Activated T-cell treated with anti-CD3 and anti-CD28 coated beads for 24 hours (primary cell): ENCODE results near the gene ZSWIM6.

Experiments
- DNase-seq: peaks from one replicate; pipeline ENCODE4 v3.0.0-alpha.2; 2020; ENCODE audit warnings: low read depth

ZSWIM6 gene

GRCh38 chr5:61486476-61486875, 154.4 kb downstream of the ZSWIM6 start:
- no peak for DNase-seq

- no peak for DNase-seq
Observed at GRCh38 chr5:61489574-61489973, 157.5 kb downstream of the ZSWIM6 start.

- DNase-seq, result no peak
Observed at GRCh38 chr5:61491861-61492260, 159.8 kb downstream of the ZSWIM6 start.

- DNase-seq, result no peak
Observed at GRCh38 chr5:61493973-61494372, 161.9 kb downstream of the ZSWIM6 start.

- no peak for DNase-seq
Observed at GRCh38 chr5:61496446-61496845, 164.4 kb downstream of the ZSWIM6 start.

- no peak for DNase-seq
Observed at GRCh38 chr5:61496860-61497259, 164.8 kb downstream of the ZSWIM6 start.

GRCh38 chr5:61498121-61498520, 166.1 kb downstream of the ZSWIM6 start:
- no peak for DNase-seq

- DNase-seq, result no peak
Observed at GRCh38 chr5:61501971-61502370, 169.9 kb downstream of the ZSWIM6 start.

- DNase-seq, result no peak
Observed at GRCh38 chr5:61504143-61504770, 172.2 kb downstream of the ZSWIM6 start.

GRCh38 chr5:61505281-61505680, 173.2 kb downstream of the ZSWIM6 start:
- DNase-seq, result no peak

GRCh38 chr5:61507232-61507631, 175.2 kb downstream of the ZSWIM6 start:
- DNase-seq, result no peak

- no peak for DNase-seq
Observed at GRCh38 chr5:61516946-61517345, 184.9 kb downstream of the ZSWIM6 start.

GRCh38 chr5:61519728-61520277, 187.7 kb downstream of the ZSWIM6 start:
- DNase-seq, result no peak

- DNase-seq, result no peak
Observed at GRCh38 chr5:61523073-61523472, 191.0 kb downstream of the ZSWIM6 start.

GRCh38 chr5:61523997-61524396, 191.9 kb downstream of the ZSWIM6 start:
- DNase-seq, result no peak

GRCh38 chr5:61525512-61526206, 193.6 kb downstream of the ZSWIM6 start:
- no peak for DNase-seq

- no peak for DNase-seq
Observed at GRCh38 chr5:61526207-61526519, 194.1 kb downstream of the ZSWIM6 start.

GRCh38 chr5:61532983-61533382, 200.9 kb downstream of the ZSWIM6 start:
- DNase-seq, result no peak

GRCh38 chr5:61534481-61535267, 202.6 kb downstream of the ZSWIM6 start:
- DNase-seq, result no peak

- DNase-seq, result no peak
Observed at GRCh38 chr5:61535828-61536227, 203.8 kb downstream of the ZSWIM6 start.

- DNase-seq, result no peak
Observed at GRCh38 chr5:61536922-61537321, 204.9 kb downstream of the ZSWIM6 start.

- DNase-seq, result no peak
Observed at GRCh38 chr5:61538722-61539501, 206.9 kb downstream of the ZSWIM6 start.
